Neural crest cell (in vitro differentiated cells): ENCODE results near the gene AFAP1L2. TPM values are rescaled to one million over a fixed set of nuclear protein-coding genes. Genes with fewer than 3 reads are reported as not detected.

Source experiments
- DNase-seq: peaks from one replicate; pipeline ENCODE4 v3.0.0; 2021; ENCODE audit warnings: low read depth, mixed read lengths, low spot score
- H3K27ac Mint-ChIP-seq: one replicate; pipeline ENCODE4 v1.8.0; 2021; ENCODE audit warnings: mild to moderate bottlenecking, mixed read lengths; ENCODE audit not compliant: unreplicated experiment
- H3K27me3 Mint-ChIP-seq: 2 replicates; pipeline ENCODE4 v1.8.0; 2021; ENCODE audit warnings: low read depth, mild to moderate bottlenecking, mixed read lengths
- H3K36me3 Mint-ChIP-seq: 2 replicates; pipeline ENCODE4 v1.8.0; 2021; ENCODE audit warnings: low read depth, mild to moderate bottlenecking, mixed read lengths
- H3K4me1 Mint-ChIP-seq: 2 replicates; pipeline ENCODE4 v1.8.0; 2021; ENCODE audit warnings: mixed read lengths
- H3K4me3 Mint-ChIP-seq: one replicate; pipeline ENCODE4 v1.8.0; 2021; ENCODE audit warnings: mild to moderate bottlenecking, mixed read lengths
- H3K9me3 Mint-ChIP-seq: 2 replicates; pipeline ENCODE4 v1.8.0; 2021; ENCODE audit warnings: mixed read lengths
- CTCF ChIP-seq: fragments of 200-600 bp; sonication (generic); conservative IDR thresholded peaks from 2 replicates; pipeline ENCODE4 v1.5.0; 2021; ENCODE audit warnings: antibody characterized with exemption, mild to moderate bottlenecking
- total RNA-seq: library from RNA; stranded (reverse); gene quantifications from 2 replicates; pipeline ENCODE4 v1.2.1, GENCODE V29; 2021

The AFAP1L2 gene
- total RNA-seq, 1 donor from 2014 or later, result 72.1 TPM

GRCh38 chr10:114420811-114421485 lies 16.6 kb upstream of the AFAP1L2 start:
- peaks cover 3% of the 10 kb centered on the region for H3K9me3 Mint-ChIP-seq
- no peaks in the 10 kb centered on the region for H3K4me1 Mint-ChIP-seq
- H3K4me3 Mint-ChIP-seq, result no peak overlapping the region
- no peak overlapping the region for H3K27ac Mint-ChIP-seq
- no peaks in the 10 kb centered on the region for H3K36me3 Mint-ChIP-seq
- DNase-seq, result no peak
- no peaks in the 10 kb centered on the region for H3K27me3 Mint-ChIP-seq
- no peak for TF ChIP-seq CTCF

GRCh38 chr10:114418109-114418508 lies 13.8 kb upstream of the AFAP1L2 start:
- Mint-ChIP-seq H3K27ac (no peak overlapping the region), H3K4me1 (no peaks in the 10 kb centered on the region), H3K36me3 (no peaks in the 10 kb centered on the region), H3K4me3 (no peak overlapping the region), H3K9me3 (peaks cover 3% of the 10 kb centered on the region), H3K27me3 (no peaks in the 10 kb centered on the region)
- no peak for TF ChIP-seq CTCF
- no peak for DNase-seq

GRCh38 chr10:114412907-114413797 lies 8.8 kb upstream of the AFAP1L2 start:
- Mint-ChIP-seq H3K9me3 (no peaks in the 10 kb centered on the region), H3K27ac (no peak overlapping the region), H3K36me3 (no peaks in the 10 kb centered on the region), H3K27me3 (peaks cover 3% of the 10 kb centered on the region), H3K4me1 (peaks cover 14% of the 10 kb centered on the region), H3K4me3 (no peak overlapping the region)
- DNase-seq, result no peak
- TF ChIP-seq CTCF, result no peak

- Mint-ChIP-seq H3K27me3 (peaks cover 24% of the 10 kb centered on the region), H3K27ac (peak overlapping the region; percentile 65), H3K9me3 (no peaks in the 10 kb centered on the region), H3K4me1 (peaks cover 29% of the 10 kb centered on the region), H3K36me3 (no peaks in the 10 kb centered on the region), H3K4me3 (peak overlapping the region; percentile 44)
- DNase-seq, result no peak
- no peak for TF ChIP-seq CTCF
Measured at GRCh38 chr10:114408968-114409444, 4.7 kb upstream of the AFAP1L2 start.

GRCh38 chr10:114408112-114408967 lies 4.0 kb upstream of the AFAP1L2 start:
- Mint-ChIP-seq H3K36me3 (no peaks in the 10 kb centered on the region), H3K27ac (peak overlapping the region; percentile 44), H3K4me3 (peak overlapping the region; percentile 28), H3K4me1 (peaks cover 29% of the 10 kb centered on the region), H3K27me3 (peaks cover 27% of the 10 kb centered on the region), H3K9me3 (no peaks in the 10 kb centered on the region)
- no peak for DNase-seq
- TF ChIP-seq CTCF, result no peak
